PC-9 (cell line): ENCODE measurements around the gene SUGP1. TPM values are rescaled to one million over a fixed set of nuclear protein-coding genes. Genes with fewer than 3 reads are reported as not detected.
"Not testable (repeated sequence)": the region's sequence is repeated elsewhere in the genome, so short reads cannot be mapped to it uniquely, and the experiment has no call there.

Experiments used
- BruUV-seq: library from RNA; stranded (reverse); fragments of 400-500 nt; replicated peaks from 2 replicates; lab custom pipeline; 2021; lab: Mats Ljungman, UMichigan
- CTCF ChIA-PET: fragments of 300-600 bp; sonication (Branson Sonifier 250); formaldehyde crosslinking; loops from one replicate; lab custom pipeline; 2022; ENCODE audit warnings: antibody characterized with exemption; lab: Charles Lee
- POLR2A ChIA-PET: fragments of 300-600 bp; sonication (Branson Sonifier 250); formaldehyde crosslinking; loops from one replicate; lab custom pipeline; 2022; ENCODE audit warnings: antibody characterized with exemption; ENCODE audit not compliant: unreplicated experiment; lab: Charles Lee
- DNase-seq, 2 experiments: peaks; one replicate each; pipeline versions ENCODE4 v3.0.0 to v3.0.0-alpha.2; 2015 to 2022; ENCODE audit warnings: mixed read lengths in 1 of 2
- H2AFZ ChIP-seq: fragments of 200-600 bp; sonication (generic); 2 replicates; pipeline ENCODE4 v1.8.1; 2017; ENCODE audit warnings: antibody characterized with exemption
- H3F3A ChIP-seq: fragments of 200-600 bp; sonication (generic); 2 replicates; pipeline ENCODE4 v1.8.1; 2017; ENCODE audit warnings: antibody characterized with exemption, mild to moderate bottlenecking, low read depth; ENCODE audit not compliant: insufficient read depth
- H3K27ac ChIP-seq: fragments of 200-600 bp; sonication (generic); 2 replicates; pipeline ENCODE4 v1.6.1; 2016; ENCODE audit warnings: mixed run types
- H3K27me3 ChIP-seq: fragments of 200-600 bp; sonication (generic); 2 replicates; pipeline ENCODE4 v1.6.1; 2016; ENCODE audit warnings: low read depth, mixed run types; ENCODE audit not compliant: insufficient read depth
- H3K36me3 ChIP-seq: fragments of 200-600 bp; sonication (generic); 2 replicates; pipeline ENCODE4 v1.6.1; 2016; ENCODE audit warnings: low read depth, mixed run types
- H3K4me1 ChIP-seq: fragments of 200-600 bp; sonication (generic); replicated peaks from 2 replicates; pipeline ENCODE4 v1.6.1; 2016; ENCODE audit warnings: mixed run types; ENCODE audit not compliant: insufficient read depth
- H3K4me2 ChIP-seq: fragments of 200-600 bp; sonication (generic); 2 replicates; pipeline ENCODE4 v1.6.1; 2017; ENCODE audit warnings: mixed run types
- H3K4me3 ChIP-seq: fragments of 200-600 bp; sonication (generic); 2 replicates; pipeline ENCODE4 v1.6.1; 2016; ENCODE audit warnings: mixed run types
- H3K79me2 ChIP-seq: fragments of 200-600 bp; sonication (generic); 2 replicates; pipeline ENCODE4 v1.6.1; 2017; ENCODE audit warnings: low read depth, mixed run types
- H3K9me2 ChIP-seq: fragments of 200-600 bp; sonication (generic); 2 replicates; pipeline ENCODE4 v1.8.1; 2017; ENCODE audit warnings: mild to moderate bottlenecking; ENCODE audit not compliant: insufficient read depth
- H3K9me3 ChIP-seq: fragments of 200-600 bp; sonication (generic); 2 replicates; pipeline ENCODE4 v1.8.1; 2016; ENCODE audit warnings: low read depth; ENCODE audit not compliant: insufficient read depth
- H4K20me1 ChIP-seq: fragments of 200-600 bp; sonication (generic); 2 replicates; pipeline ENCODE4 v1.8.1; 2017; ENCODE audit not compliant: insufficient read depth
- CTCF ChIP-seq: fragments of 200-600 bp; sonication (generic); conservative IDR thresholded peaks from 2 replicates; pipeline ENCODE4 v1.6.1; 2017; ENCODE audit warnings: mixed run types, antibody characterized with exemption, mild to moderate bottlenecking, moderate library complexity
- EZH2 ChIP-seq: fragments of 200-600 bp; sonication (generic); IDR thresholded peaks from 2 replicates; pipeline ENCODE4 v1.8.0; 2017; ENCODE audit warnings: antibody characterized with exemption, low read depth
- intact Hi-C: fragments of 100-400 bp; cut with micrococcal nuclease; formaldehyde crosslinking; loops from one replicate; pipeline ENCODE4 v1.10.0; 2022; ENCODE audit not compliant: unreplicated experiment
- total RNA-seq: library from RNA; stranded (reverse); gene quantifications from 2 replicates; pipeline ENCODE4 v1.2.3, GENCODE V29; 2021

Gene SUGP1
- total RNA-seq, 1 experiment from 2014 or later: 56.7 TPM

GRCh38 chr19:19354932-19355331 is 34.6 kb upstream of the SUGP1 start:
- Histone ChIP-seq H3K4me2 (no peak overlapping the region), H3K4me1 (no peaks in the 10 kb centered on the region), H3K4me3 (no peak overlapping the region), H2AFZ (no peak overlapping the region), H3K27ac (no peak overlapping the region), H3K9me2 (no peaks in the 10 kb centered on the region), H3K9me3 (no peaks in the 10 kb centered on the region), H3K27me3 (no peaks in the 10 kb centered on the region), H4K20me1 (no peaks in the 10 kb centered on the region), H3K36me3 (peaks cover 19% of the 10 kb centered on the region; the same call in 1 of the 2 replicates), H3F3A (peaks cover 17% of the 10 kb centered on the region; the same call in 1 of the 2 replicates), H3K79me2 (no peaks in the 10 kb centered on the region)
- no TSS peak for BruUV-seq
- CTCF ChIA-PET: no interaction called here
- POLR2A ChIA-PET: no interaction called here
- DNase-seq: no peak
- intact Hi-C loops: no loop called here
- TF ChIP-seq EZH2: no peak
- TF ChIP-seq CTCF: no peak

- no peak overlapping the region for H3K27ac ChIP-seq
- no peaks in the 10 kb centered on the region for H3K9me3 ChIP-seq
- H3F3A ChIP-seq: peaks cover 10% of the 10 kb centered on the region; the same call in 1 of the 2 replicates
- no peak overlapping the region for H3K4me2 ChIP-seq
- intact Hi-C loops: no loop called here
- no TSS peak for BruUV-seq
- H3K79me2 ChIP-seq: no peaks in the 10 kb centered on the region
- peaks cover 19% of the 10 kb centered on the region; the same call in 1 of the 2 replicates for H3K36me3 ChIP-seq
- no peaks in the 10 kb centered on the region for H4K20me1 ChIP-seq
- no peak for DNase-seq
- H3K27me3 ChIP-seq: no peaks in the 10 kb centered on the region
- no peak overlapping the region for H3K4me3 ChIP-seq
- H2AFZ ChIP-seq: no peak overlapping the region
- ChIA-PET CTCF (no interaction called here), POLR2A (no interaction called here)
- no peak for TF ChIP-seq CTCF
- no peak for TF ChIP-seq EZH2
- no peaks in the 10 kb centered on the region for H3K4me1 ChIP-seq
- no peaks in the 10 kb centered on the region for H3K9me2 ChIP-seq
These were observed 33.7 kb upstream of the SUGP1 start for GRCh38 chr19:19354007-19354406.

- Histone ChIP-seq H3K9me2 (no peaks in the 10 kb centered on the region), H3F3A (peaks cover 5% of the 10 kb centered on the region; the same call in 1 of the 2 replicates), H3K4me1 (no peaks in the 10 kb centered on the region), H3K36me3 (peaks cover 19% of the 10 kb centered on the region; the same call in 1 of the 2 replicates), H2AFZ (no peak overlapping the region), H3K27me3 (no peaks in the 10 kb centered on the region), H3K4me2 (no peak overlapping the region), H3K79me2 (no peaks in the 10 kb centered on the region), H3K27ac (no peak overlapping the region), H3K9me3 (no peaks in the 10 kb centered on the region), H4K20me1 (no peaks in the 10 kb centered on the region), H3K4me3 (no peak overlapping the region)
- CTCF ChIA-PET: no interaction called here
- POLR2A ChIA-PET: no interaction called here
- BruUV-seq: no TSS peak
- intact Hi-C loops: no loop called here
- TF ChIP-seq CTCF: no peak
- TF ChIP-seq EZH2: no peak
- no peak for DNase-seq
These were observed 32.5 kb upstream of the SUGP1 start for GRCh38 chr19:19352823-19353222.

- H3K9me2 ChIP-seq, H3K4me3 ChIP-seq, H3F3A ChIP-seq, DNase-seq, H3K9me3 ChIP-seq, H4K20me1 ChIP-seq, H3K27ac ChIP-seq, H3K4me2 ChIP-seq, CTCF ChIA-PET, H3K4me1 ChIP-seq, intact Hi-C loops, POLR2A ChIA-PET, H2AFZ ChIP-seq, BruUV-seq, H3K79me2 ChIP-seq, H3K27me3 ChIP-seq: not testable (repeated sequence)
- H3K36me3 ChIP-seq: peaks cover 24% of the 10 kb centered on the region; the same call in 1 of the 2 replicates
These were observed 30.4 kb upstream of the SUGP1 start for GRCh38 chr19:19350756-19351155.
